Bronchial epithelial cell (primary cell): ENCODE data around the gene RTKN2. TPM values are rescaled to one million over a fixed set of nuclear protein-coding genes. Genes with fewer than 3 reads are reported as not detected.

Experiments
- DNase-seq: peaks from one replicate; pipeline ENCODE4 v3.0.0-alpha.2; 2010; ENCODE audit warnings: low read depth
- FAIRE-seq: peaks from 2 replicates; lab custom pipeline; 2011; peaks lifted over from hg19 to GRCh38; lab: Jason Lieb, UNC
- H3K27me3 ChIP-seq: 2 replicates; pipeline ENCODE4 v1.5.1; 2011; ENCODE audit warnings: low read length; ENCODE audit not compliant: control insufficient read depth, insufficient read depth
- H3K36me3 ChIP-seq: 2 replicates; pipeline ENCODE4 v1.5.1; 2011; ENCODE audit warnings: low read length; ENCODE audit not compliant: control insufficient read depth, insufficient read depth
- H3K4me3 ChIP-seq: 2 replicates; pipeline ENCODE4 v1.5.1; 2011; ENCODE audit warnings: mild to moderate bottlenecking, low read depth, low read length, control low read depth
- total RNA-seq: library from RNA; depleted of rRNA; stranded (reverse); fragments of >200 nt; gene quantifications from 2 replicates; pipeline ENCODE4 v1.2.1, GENCODE V29; 2014
- TF ChIP-seq, protein P1 (sequence below): IDR thresholded peaks from 2 replicates; pipeline ENCODE4 v1.5.1; 2011; ENCODE audit warnings: mild to moderate bottlenecking, moderate library complexity, low read length, control low read depth, inconsistent platforms; ENCODE audit not compliant: insufficient read depth, severe bottlenecking

RTKN2 gene
- total RNA-seq, 1 donor from 2014 or later = 0.79 TPM

GRCh38 chr10:62159351-62159750 is 109.3 kb downstream of the RTKN2 start:
- Histone ChIP-seq H3K4me3 (no peak overlapping the region), H3K36me3 (no peaks in the 10 kb centered on the region), H3K27me3 (no peaks in the 10 kb centered on the region)
- DNase-seq = peak; percentile 52
- no peak for FAIRE-seq
- TF ChIP-seq, protein P1, sequence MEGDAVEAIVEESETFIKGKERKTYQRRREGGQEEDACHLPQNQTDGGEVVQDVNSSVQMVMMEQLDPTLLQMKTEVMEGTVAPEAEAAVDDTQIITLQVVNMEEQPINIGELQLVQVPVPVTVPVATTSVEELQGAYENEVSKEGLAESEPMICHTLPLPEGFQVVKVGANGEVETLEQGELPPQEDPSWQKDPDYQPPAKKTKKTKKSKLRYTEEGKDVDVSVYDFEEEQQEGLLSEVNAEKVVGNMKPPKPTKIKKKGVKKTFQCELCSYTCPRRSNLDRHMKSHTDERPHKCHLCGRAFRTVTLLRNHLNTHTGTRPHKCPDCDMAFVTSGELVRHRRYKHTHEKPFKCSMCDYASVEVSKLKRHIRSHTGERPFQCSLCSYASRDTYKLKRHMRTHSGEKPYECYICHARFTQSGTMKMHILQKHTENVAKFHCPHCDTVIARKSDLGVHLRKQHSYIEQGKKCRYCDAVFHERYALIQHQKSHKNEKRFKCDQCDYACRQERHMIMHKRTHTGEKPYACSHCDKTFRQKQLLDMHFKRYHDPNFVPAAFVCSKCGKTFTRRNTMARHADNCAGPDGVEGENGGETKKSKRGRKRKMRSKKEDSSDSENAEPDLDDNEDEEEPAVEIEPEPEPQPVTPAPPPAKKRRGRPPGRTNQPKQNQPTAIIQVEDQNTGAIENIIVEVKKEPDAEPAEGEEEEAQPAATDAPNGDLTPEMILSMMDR = no peak

GRCh38 chr10:62157601-62158000 is 111.0 kb downstream of the RTKN2 start:
- H3K36me3 ChIP-seq = no peaks in the 10 kb centered on the region
- DNase-seq = no peak
- FAIRE-seq = no peak
- H3K4me3 ChIP-seq = no peak overlapping the region
- no peaks in the 10 kb centered on the region for H3K27me3 ChIP-seq
- TF ChIP-seq, protein P1 = no peak

GRCh38 chr10:62155054-62155680 is 113.5 kb downstream of the RTKN2 start:
- H3K4me3 ChIP-seq = no peak overlapping the region
- no peaks in the 10 kb centered on the region for H3K36me3 ChIP-seq
- no peaks in the 10 kb centered on the region for H3K27me3 ChIP-seq
- no peak for DNase-seq
- TF ChIP-seq, protein P1 = no peak
- FAIRE-seq = no peak

GRCh38 chr10:62154231-62154630 is 114.4 kb downstream of the RTKN2 start:
- H3K27me3 ChIP-seq = no peaks in the 10 kb centered on the region
- no peak overlapping the region for H3K4me3 ChIP-seq
- DNase-seq (no peak), FAIRE-seq (no peak)
- no peaks in the 10 kb centered on the region for H3K36me3 ChIP-seq
- TF ChIP-seq, protein P1 = no peak

GRCh38 chr10:62153191-62153590 is 115.5 kb downstream of the RTKN2 start:
- no peaks in the 10 kb centered on the region for H3K36me3 ChIP-seq
- no peak overlapping the region for H3K4me3 ChIP-seq
- peak; percentile 86 for DNase-seq
- TF ChIP-seq, protein P1 = no peak
- H3K27me3 ChIP-seq = no peaks in the 10 kb centered on the region
- no peak for FAIRE-seq

- no peak for FAIRE-seq
- TF ChIP-seq, protein P1 = no peak
- H3K27me3 ChIP-seq = no peaks in the 10 kb centered on the region
- H3K36me3 ChIP-seq = no peaks in the 10 kb centered on the region
- no peak overlapping the region for H3K4me3 ChIP-seq
- DNase-seq = no peak
Observed at GRCh38 chr10:62149621-62150020, 119.0 kb downstream of the RTKN2 start.
